SK-N-SH treated with all-trans-retinoic acid at 6 μM for 48 hours (cell line): ENCODE results near the gene PLEKHJ1.

Source experiments
- ATAC-seq: fragments of 200-7000 bp; cut with Tn5 transposase; 3 replicates; pipeline ENCODE4 v1.9.1; 2020; ENCODE audit warnings: mild to moderate bottlenecking, moderate library complexity
- ARNTL ChIP-seq: fragments of 450-650 bp; formaldehyde crosslinking; IDR thresholded peaks from 2 replicates; pipeline ENCODE4 v1.5.0; 2020; ENCODE audit warnings: low read depth, mild to moderate bottlenecking, moderate library complexity, borderline replicate concordance
- BACH2 ChIP-seq: fragments of 250-450 bp; sonication (Bioruptor Pico); IDR thresholded peaks from 2 replicates; pipeline ENCODE4 v1.9.0; 2021; ENCODE audit warnings: mild to moderate bottlenecking, borderline replicate concordance
- CSDC2 ChIP-seq: fragments of 250-450 bp; sonication (Bioruptor Pico); IDR thresholded peaks from 2 replicates; pipeline ENCODE4 v1.5.0; 2020; ENCODE audit warnings: mild to moderate bottlenecking, moderate library complexity
- ESRRG ChIP-seq: fragments of 250-450 bp; sonication (Bioruptor Pico); IDR thresholded peaks from 2 replicates; pipeline ENCODE4 v1.6.1; 2021; ENCODE audit warnings: mild to moderate bottlenecking
- GLIS3 ChIP-seq: fragments of 250-450 bp; sonication (Bioruptor Pico); IDR thresholded peaks from 2 replicates; pipeline ENCODE4 v1.5.0; 2020; ENCODE audit warnings: mild to moderate bottlenecking, moderate library complexity
- OSR1 ChIP-seq: fragments of 250-450 bp; sonication (Bioruptor Pico); IDR thresholded peaks from 2 replicates; pipeline ENCODE4 v1.8.0; 2022; ENCODE audit warnings: moderate library complexity, mild to moderate bottlenecking, inconsistent platforms
- PPARA ChIP-seq: fragments of 250-450 bp; sonication (Bioruptor Pico); IDR thresholded peaks from 2 replicates; pipeline ENCODE4 v1.5.0; 2020; ENCODE audit warnings: mild to moderate bottlenecking, borderline replicate concordance
- RARB ChIP-seq: fragments of 250-450 bp; sonication (Bioruptor Pico); IDR thresholded peaks from 2 replicates; pipeline ENCODE4 v1.8.0; 2021; ENCODE audit warnings: mild to moderate bottlenecking, moderate library complexity
- SNAI2 ChIP-seq: fragments of 250-450 bp; sonication (Bioruptor Pico); IDR thresholded peaks from 2 replicates; pipeline ENCODE4 v1.5.0; 2020; ENCODE audit warnings: mild to moderate bottlenecking, moderate library complexity
- TOX ChIP-seq: fragments of 250-450 bp; sonication (Bioruptor Pico); IDR thresholded peaks from 2 replicates; pipeline ENCODE4 v1.8.0; 2021; ENCODE audit warnings: mild to moderate bottlenecking, moderate library complexity, borderline replicate concordance
- ZFP3 ChIP-seq: fragments of 250-450 bp; sonication (Bioruptor Pico); IDR thresholded peaks from 2 replicates; pipeline ENCODE4 v1.5.0; 2020; ENCODE audit warnings: mild to moderate bottlenecking, moderate library complexity
- ZFP30 ChIP-seq: fragments of 450-650 bp; formaldehyde crosslinking; IDR thresholded peaks from 2 replicates; pipeline ENCODE4 v1.5.0; 2022; ENCODE audit warnings: mild to moderate bottlenecking, moderate library complexity
- ZNF565 ChIP-seq: fragments of 450-650 bp; formaldehyde crosslinking; conservative IDR thresholded peaks from 2 replicates; pipeline ENCODE4 v1.5.0; 2020; ENCODE audit warnings: low read depth, mild to moderate bottlenecking, moderate library complexity
- ZNF70 ChIP-seq: fragments of 450-650 bp; formaldehyde crosslinking; IDR thresholded peaks from 2 replicates; pipeline ENCODE4 v1.5.0; 2020; ENCODE audit warnings: mild to moderate bottlenecking, moderate library complexity
- TF ChIP-seq, protein P1 (sequence below): fragments of 250-450 bp; sonication (Bioruptor Pico); IDR thresholded peaks from 2 replicates; pipeline ENCODE4 v1.5.0; 2020; ENCODE audit warnings: mild to moderate bottlenecking, moderate library complexity
- TF ChIP-seq, protein P2 (sequence below): fragments of 250-450 bp; sonication (Bioruptor Pico); IDR thresholded peaks from 2 replicates; pipeline ENCODE4 v1.8.0; 2021; ENCODE audit warnings: low read depth, mild to moderate bottlenecking, moderate library complexity, borderline replicate concordance
- TF ChIP-seq, protein P3 (sequence below): fragments of 250-450 bp; sonication (Bioruptor Pico); IDR thresholded peaks from 2 replicates; pipeline ENCODE4 v1.5.1; 2021; ENCODE audit warnings: mild to moderate bottlenecking, moderate library complexity
- TF ChIP-seq, protein P4 (sequence below): fragments of 250-450 bp; sonication (Bioruptor Pico); IDR thresholded peaks from 2 replicates; pipeline ENCODE4 v1.5.1; 2020; ENCODE audit warnings: low read depth, mild to moderate bottlenecking, moderate library complexity

The PLEKHJ1 gene

DNA sequence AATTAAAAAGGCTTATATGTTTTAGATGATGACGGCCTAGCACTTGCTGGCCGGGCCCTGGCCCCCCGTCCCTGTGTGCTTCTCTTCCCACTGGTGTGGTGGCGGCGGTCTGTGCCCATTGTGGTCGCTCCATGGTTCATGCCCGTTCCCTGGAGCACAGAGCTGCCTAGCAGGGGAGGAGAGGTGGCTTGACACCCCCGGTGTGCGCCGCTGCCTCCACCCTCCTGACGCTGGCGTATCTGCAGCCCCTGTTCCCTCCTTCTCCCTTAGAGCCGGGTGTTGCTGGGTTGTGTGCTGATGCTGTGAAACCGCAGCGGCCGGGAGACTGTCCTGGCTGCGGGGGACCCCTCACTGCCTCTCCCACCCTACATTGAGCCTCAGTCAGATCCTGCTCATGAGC is 43.3 kb downstream of the PLEKHJ1 start:
- no peak for TF ChIP-seq TOX (CRISPR knock-in tag)
- TF ChIP-seq ZFP30 (CRISPR knock-in tag) = no peak
- TF ChIP-seq, protein P1, sequence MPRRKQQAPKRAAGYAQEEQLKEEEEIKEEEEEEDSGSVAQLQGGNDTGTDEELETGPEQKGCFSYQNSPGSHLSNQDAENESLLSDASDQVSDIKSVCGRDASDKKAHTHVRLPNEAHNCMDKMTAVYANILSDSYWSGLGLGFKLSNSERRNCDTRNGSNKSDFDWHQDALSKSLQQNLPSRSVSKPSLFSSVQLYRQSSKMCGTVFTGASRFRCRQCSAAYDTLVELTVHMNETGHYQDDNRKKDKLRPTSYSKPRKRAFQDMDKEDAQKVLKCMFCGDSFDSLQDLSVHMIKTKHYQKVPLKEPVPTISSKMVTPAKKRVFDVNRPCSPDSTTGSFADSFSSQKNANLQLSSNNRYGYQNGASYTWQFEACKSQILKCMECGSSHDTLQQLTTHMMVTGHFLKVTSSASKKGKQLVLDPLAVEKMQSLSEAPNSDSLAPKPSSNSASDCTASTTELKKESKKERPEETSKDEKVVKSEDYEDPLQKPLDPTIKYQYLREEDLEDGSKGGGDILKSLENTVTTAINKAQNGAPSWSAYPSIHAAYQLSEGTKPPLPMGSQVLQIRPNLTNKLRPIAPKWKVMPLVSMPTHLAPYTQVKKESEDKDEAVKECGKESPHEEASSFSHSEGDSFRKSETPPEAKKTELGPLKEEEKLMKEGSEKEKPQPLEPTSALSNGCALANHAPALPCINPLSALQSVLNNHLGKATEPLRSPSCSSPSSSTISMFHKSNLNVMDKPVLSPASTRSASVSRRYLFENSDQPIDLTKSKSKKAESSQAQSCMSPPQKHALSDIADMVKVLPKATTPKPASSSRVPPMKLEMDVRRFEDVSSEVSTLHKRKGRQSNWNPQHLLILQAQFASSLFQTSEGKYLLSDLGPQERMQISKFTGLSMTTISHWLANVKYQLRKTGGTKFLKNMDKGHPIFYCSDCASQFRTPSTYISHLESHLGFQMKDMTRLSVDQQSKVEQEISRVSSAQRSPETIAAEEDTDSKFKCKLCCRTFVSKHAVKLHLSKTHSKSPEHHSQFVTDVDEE = no peak
- TF ChIP-seq PPARA = no peak
- no peak for TF ChIP-seq ARNTL (CRISPR knock-in tag)
- TF ChIP-seq, protein P2, sequence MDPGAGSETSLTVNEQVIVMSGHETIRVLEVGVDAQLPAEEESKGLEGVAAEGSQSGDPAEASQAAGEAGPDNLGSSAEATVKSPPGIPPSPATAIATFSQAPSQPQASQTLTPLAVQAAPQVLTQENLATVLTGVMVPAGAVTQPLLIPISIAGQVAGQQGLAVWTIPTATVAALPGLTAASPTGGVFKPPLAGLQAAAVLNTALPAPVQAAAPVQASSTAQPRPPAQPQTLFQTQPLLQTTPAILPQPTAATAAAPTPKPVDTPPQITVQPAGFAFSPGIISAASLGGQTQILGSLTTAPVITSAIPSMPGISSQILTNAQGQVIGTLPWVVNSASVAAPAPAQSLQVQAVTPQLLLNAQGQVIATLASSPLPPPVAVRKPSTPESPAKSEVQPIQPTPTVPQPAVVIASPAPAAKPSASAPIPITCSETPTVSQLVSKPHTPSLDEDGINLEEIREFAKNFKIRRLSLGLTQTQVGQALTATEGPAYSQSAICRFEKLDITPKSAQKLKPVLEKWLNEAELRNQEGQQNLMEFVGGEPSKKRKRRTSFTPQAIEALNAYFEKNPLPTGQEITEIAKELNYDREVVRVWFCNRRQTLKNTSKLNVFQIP (CRISPR knock-in tag) = no peak
- no peak for TF ChIP-seq ZNF565 (CRISPR knock-in tag)
- TF ChIP-seq ZFP3 = no peak
- no peak for TF ChIP-seq SNAI2

DNA sequence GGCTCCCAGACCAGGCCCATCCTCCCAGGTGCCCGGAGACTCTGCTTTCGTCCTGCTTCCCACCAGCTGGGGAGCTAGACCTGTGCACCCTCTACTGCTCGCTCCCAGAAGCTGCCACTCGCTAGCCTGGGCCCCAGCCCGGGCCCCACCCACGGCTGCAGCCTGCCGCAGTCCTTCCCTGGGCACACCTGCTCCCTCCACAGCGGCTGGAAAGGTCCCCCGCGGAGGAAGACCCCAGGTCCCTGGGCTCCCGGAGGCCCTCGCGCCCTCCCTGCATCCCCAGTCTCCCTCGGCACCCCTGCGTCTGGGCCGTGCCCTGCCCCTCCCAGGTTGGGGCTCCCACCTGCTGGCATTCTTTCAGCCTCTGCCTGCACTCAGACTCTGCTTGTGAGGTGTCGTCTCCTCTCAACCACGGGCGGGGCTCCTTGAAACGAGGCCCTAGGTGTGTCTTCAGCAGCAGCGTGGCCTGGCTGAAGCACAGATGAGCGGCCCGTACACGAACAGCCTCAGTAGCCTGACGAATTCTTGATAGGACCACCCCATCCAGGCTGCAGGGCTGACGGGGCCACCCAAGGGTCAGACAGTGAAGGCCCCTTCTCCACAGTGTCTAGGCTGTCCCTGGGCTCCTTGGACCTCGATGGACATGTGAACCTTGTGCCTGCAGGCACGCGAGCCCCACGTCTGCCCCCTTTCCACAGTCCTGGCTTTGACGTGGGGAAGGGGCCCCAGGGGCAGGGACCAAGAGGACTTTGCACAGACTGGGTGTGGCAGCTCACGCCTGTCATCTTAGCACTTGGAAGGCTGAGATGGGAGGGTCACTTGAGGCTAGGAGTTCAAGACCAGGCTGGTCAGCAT is 44.4 kb downstream of the PLEKHJ1 start:
- ATAC-seq = no peak
- TF ChIP-seq OSR1 (no peak), ZFP30 (CRISPR knock-in tag) (no peak), CSDC2 (no peak), GLIS3 (CRISPR knock-in tag) (no peak), ESRRG (no peak), BACH2 (CRISPR knock-in tag) (no peak), RARB (CRISPR knock-in tag) (no peak), ZNF565 (CRISPR knock-in tag) (no peak), TOX (CRISPR knock-in tag) (no peak), PPARA (no peak)
- TF ChIP-seq, protein P1 = no peak
- TF ChIP-seq, protein P3, sequence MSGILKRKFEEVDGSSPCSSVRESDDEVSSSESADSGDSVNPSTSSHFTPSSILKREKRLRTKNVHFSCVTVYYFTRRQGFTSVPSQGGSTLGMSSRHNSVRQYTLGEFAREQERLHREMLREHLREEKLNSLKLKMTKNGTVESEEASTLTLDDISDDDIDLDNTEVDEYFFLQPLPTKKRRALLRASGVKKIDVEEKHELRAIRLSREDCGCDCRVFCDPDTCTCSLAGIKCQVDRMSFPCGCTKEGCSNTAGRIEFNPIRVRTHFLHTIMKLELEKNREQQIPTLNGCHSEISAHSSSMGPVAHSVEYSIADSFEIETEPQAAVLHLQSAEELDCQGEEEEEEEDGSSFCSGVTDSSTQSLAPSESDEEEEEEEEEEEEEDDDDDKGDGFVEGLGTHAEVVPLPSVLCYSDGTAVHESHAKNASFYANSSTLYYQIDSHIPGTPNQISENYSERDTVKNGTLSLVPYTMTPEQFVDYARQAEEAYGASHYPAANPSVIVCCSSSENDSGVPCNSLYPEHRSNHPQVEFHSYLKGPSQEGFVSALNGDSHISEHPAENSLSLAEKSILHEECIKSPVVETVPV (CRISPR knock-in tag) = no peak

More for the DNA sequence above, 43.3 kb downstream of the PLEKHJ1 start:
- ATAC-seq = no peak

DNA sequence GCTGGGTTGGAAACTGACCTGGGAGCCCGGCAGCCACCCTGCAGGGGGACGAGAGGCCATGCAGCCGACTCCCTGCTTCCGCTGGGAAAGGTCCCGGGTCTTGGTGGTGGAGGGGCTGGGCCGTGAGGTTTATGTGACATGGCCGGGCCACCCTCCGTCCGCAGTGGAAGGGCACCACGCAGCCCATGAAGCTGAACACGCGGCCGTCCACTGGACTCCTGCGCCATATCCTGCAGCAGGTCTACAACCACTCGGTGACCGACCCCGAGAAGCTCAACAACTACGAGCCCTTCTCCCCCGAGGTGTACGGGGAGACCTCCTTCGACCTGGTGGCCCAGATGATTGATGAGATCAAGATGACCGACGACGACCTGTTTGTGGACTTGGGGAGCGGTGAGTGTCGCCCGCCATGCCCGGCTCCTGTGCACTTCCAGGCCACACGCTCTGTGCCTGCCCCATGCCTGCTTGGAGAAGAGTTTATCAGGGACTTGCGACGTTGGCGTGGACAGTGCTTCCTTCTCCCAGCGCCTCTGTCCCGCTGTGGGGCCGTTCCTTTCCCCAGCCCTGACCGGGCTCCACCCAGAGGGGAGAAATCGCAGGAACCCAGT is 45.2 kb downstream of the PLEKHJ1 start:
- no peak for ATAC-seq
- TF ChIP-seq ZNF70 (CRISPR knock-in tag) (no peak), ZFP30 (CRISPR knock-in tag) (no peak), SNAI2 (no peak), BACH2 (CRISPR knock-in tag) (no peak), PPARA (no peak)
- TF ChIP-seq, protein P3 (CRISPR knock-in tag) = no peak
- TF ChIP-seq, protein P1 = no peak
- TF ChIP-seq, protein P4, sequence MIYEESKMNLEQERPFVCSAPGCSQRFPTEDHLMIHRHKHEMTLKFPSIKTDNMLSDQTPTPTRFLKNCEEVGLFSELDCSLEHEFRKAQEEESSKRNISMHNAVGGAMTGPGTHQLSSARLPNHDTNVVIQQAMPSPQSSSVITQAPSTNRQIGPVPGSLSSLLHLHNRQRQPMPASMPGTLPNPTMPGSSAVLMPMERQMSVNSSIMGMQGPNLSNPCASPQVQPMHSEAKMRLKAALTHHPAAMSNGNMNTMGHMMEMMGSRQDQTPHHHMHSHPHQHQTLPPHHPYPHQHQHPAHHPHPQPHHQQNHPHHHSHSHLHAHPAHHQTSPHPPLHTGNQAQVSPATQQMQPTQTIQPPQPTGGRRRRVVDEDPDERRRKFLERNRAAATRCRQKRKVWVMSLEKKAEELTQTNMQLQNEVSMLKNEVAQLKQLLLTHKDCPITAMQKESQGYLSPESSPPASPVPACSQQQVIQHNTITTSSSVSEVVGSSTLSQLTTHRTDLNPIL = no peak
- TF ChIP-seq, protein P2 (CRISPR knock-in tag) = no peak
